Tibial nerve (tissue), 3 donors: ENCODE data around the gene CIB2.

Source experiments
- POLR2A ChIP-seq, 2 donors: fragments of 450-650 bp; IDR thresholded peaks; one replicate each; pipeline ENCODE4 v1.6.1; 2017; ENCODE audit warnings: antibody characterized with exemption in 2 of 2, mild to moderate bottlenecking in 2 of 2, moderate library complexity in 2 of 2
- TF ChIP-seq, protein P1 (sequence below), 5 experiments: fragments of 200-600 bp in 3 of 5; fragments of 450-650 bp in 2 of 5; sonication (generic) in 3 of 5; IDR thresholded peaks; one replicate each; pipeline ENCODE4 v1.5.1; 2016 to 2019; ENCODE audit warnings: antibody characterized with exemption in 5 of 5, mild to moderate bottlenecking in 3 of 5, moderate library complexity in 2 of 5

DNA sequence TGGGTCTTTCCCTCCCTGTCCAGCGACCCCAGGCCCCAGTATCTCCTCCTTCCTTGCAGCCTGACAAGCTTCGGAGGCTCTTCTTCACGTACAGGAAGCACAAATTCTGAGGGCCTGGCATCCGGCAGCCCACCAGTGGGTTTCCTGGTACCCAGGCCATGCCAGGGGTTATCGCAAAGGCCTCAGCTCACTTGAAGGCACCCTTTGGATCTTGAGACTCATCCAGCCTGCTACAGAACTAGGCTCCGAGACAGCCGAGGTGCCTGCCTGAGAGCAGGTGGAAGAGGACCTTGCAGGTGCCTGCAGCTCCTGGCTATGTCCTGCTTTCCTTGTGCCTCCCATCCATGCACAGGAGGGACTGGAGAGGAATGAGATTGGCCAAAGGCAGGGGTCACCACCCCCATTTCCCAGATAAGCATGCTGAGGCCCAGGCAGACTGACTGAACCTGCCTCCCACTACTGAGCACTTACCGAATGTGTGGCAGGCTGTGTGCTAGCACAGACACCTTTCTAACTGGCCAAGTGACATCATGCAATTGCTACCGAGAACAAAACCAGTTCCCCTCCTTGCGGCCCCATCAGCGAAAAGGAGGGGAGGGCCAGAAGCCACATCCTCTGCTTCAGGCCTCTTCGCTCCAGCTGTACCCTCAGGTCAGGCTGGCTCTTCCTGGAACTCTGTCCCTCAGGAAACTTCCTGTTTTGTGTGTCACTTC, 27.7 kb downstream of the CIB2 start:
- TF ChIP-seq POLR2A (IDR thresholded peaks at IDR 0.05): no peak
- TF ChIP-seq, protein P1, sequence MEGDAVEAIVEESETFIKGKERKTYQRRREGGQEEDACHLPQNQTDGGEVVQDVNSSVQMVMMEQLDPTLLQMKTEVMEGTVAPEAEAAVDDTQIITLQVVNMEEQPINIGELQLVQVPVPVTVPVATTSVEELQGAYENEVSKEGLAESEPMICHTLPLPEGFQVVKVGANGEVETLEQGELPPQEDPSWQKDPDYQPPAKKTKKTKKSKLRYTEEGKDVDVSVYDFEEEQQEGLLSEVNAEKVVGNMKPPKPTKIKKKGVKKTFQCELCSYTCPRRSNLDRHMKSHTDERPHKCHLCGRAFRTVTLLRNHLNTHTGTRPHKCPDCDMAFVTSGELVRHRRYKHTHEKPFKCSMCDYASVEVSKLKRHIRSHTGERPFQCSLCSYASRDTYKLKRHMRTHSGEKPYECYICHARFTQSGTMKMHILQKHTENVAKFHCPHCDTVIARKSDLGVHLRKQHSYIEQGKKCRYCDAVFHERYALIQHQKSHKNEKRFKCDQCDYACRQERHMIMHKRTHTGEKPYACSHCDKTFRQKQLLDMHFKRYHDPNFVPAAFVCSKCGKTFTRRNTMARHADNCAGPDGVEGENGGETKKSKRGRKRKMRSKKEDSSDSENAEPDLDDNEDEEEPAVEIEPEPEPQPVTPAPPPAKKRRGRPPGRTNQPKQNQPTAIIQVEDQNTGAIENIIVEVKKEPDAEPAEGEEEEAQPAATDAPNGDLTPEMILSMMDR (IDR thresholded peaks at IDR 0.05): no peak
